Stimulated activated CD8-positive, alpha-beta memory T cell treated with anti-CD3 and anti-CD28 coated beads, Interleukin-2, amount 100 ng/mL, for 48 hours (primary cell): Measurements from ENCODE around the gene USP32.
"Not testable (repeated sequence)": the region's sequence is repeated elsewhere in the genome, so short reads cannot be mapped to it uniquely, and the experiment has no call there.

Source experiments
- DNase-seq, 2 donors: peaks; one replicate each; pipeline ENCODE4 v3.0.0-alpha.2; 2020; ENCODE audit warnings: low read depth in 2 of 2

USP32 gene

GRCh38 chr17:60330731-60331130, 61.2 kb downstream of the USP32 start:
- no peak for DNase-seq

DNA sequence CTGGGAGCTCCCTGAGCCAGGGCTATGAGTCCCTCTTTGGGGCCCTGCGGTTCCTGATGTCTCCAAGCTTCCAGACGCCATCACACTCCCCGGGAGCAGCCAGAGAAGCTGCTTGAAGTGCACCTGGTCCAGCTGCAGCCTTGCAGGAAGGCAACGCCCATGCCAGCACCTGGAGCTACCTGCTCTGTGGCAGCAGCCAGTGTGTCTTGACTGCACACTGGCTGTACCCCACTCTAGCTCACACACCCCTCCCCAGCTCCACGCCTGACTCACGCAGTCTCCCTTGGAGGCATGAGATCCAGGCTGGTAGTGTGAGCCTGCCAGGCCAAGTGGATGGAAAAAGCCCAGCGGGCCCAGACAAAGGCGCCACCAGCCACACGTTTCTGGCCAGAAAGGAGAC, 63.3 kb downstream of the USP32 start:
- no peak for DNase-seq

DNA sequence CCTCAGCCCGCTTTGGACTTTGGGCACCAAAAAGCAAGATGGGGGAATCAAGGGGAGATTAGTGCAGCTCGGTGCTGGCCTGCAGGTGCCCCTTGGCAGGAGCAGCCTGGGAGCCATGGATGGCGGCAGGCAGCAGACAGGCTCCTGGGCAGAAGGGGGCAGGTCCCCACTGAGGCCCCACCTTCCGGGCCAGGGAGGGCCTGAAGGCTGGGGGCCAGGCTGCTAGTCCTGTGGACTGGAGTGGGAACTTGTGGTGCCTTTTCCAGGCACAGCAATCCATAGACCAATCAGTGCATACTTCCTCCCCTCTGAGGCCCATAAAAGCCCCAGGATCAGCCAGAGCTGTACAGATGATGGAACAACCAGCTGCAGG, 64.0 kb downstream of the USP32 start:
- DNase-seq, result no peak

GRCh38 chr17:60327134-60327900, 64.6 kb downstream of the USP32 start:
- DNase-seq, result no peak

- no peak for DNase-seq
These were observed 65.2 kb downstream of the USP32 start for GRCh38 chr17:60326702-60327101.

DNA sequence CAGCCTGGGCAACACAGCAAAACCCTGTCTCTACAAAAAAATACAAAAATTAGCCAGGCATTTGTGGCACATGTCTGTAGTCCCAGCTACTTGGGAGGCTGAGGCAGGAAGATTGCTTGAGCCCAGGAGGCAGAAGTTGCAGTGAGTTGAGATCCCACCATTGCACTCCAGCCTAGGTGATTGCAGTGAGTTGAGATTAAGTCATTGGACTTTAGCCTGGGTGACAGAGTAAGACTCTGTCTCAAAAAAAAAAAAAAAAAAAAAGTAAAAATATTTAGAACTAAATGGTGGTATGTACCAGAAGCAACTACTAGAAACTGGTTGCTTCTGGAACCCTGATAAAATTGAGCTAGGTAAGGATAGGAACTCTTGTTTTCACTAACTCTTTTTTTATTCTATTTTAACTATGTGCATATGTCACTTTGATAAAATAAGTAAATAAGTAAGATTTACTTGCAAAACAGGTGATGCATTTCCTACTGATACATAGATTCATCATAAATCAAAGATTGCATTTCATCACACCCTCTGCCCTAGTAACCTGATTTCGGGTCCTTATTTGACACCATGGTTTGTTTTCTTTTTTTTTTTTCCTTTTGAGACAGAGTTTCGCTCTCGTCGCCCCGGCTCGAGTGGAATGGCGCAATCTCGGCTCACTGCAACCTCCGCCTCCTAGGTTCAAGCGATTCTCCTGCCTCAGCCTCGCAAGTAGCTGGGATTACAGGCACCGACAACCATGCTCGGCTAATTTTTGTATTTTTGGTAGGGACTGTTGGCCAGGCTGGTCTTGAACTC, 66.0 kb downstream of the USP32 start:
- DNase-seq, result no peak

- DNase-seq, result no peak
These were observed 68.2 kb downstream of the USP32 start for GRCh38 chr17:60323754-60324153.

- no peak for DNase-seq
These were observed 69.9 kb downstream of the USP32 start for GRCh38 chr17:60322056-60322387.

DNA sequence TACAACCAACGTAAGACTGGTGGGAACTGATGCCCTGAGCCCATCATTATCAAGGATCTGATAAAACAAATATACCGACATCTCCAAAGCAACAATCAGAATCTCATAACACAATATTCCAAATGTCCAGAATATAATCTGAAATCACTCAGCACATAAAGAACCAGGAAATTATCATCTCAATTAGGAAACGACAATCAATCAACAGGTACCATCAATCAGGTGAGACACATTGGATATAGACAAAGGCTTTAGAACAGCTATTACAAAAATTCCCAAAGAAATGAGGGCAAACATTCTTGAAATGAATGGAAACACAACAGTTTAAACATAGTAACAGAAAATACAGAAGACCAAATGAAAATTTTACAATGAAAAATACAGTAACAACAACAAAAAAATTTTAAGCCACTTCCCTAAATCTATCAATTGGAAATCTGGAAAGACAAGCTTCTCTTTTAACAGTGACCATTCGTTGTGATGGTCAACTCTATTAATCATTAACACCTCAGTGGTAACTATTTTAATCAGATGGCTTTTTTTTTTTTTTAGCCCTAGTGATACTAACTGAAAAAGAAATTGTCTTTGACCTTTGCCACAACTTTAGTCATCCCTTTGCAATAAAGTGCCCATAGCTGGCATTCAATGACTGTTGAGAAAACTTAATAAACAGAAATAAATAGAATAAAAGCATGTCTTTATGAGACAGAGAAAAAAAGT, 70.4 kb downstream of the USP32 start:
- no peak for DNase-seq

GRCh38 chr17:60318830-60319229, 73.1 kb downstream of the USP32 start:
- no peak for DNase-seq

DNA sequence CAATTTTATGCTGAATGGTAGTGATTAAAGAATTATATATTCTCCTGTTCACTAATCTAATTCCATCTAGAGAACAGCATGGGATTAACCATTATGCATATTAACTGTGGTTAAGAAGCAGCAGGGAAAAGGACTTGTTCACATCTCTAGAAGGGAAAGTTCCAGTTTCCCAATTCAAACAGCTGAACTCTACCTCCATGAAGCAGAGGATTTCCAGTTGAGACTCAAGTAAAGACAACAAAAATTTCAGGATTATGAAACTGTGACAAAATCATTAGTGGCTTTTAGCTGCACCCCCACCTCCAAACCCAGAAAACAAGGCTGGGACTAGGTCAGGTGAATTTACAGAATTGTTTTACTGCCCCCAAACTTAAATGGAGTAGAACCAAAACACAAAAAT, 73.6 kb downstream of the USP32 start:
- DNase-seq, result no peak

- DNase-seq, result no peak
These were observed 76.3 kb downstream of the USP32 start for GRCh38 chr17:60315650-60316049.

DNA sequence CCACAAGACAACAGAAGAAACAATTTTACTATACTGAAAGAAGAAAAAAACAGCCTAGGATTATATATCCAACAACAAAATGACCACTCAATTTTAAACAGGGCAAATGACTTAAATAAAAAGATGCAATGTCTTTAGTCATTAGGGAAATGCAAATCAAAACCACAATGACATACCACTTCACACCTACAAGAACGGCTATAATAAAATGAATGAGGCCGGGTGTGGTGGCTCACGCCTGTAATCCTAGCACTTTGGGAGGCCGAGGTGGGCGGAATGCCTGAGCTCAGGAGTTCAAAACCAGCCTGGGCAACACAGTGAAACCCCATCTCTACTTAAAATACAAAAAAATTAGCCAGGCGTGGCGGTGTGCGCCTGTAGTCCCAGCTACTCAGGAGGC, 77.0 kb downstream of the USP32 start:
- not testable (repeated sequence) for DNase-seq

DNA sequence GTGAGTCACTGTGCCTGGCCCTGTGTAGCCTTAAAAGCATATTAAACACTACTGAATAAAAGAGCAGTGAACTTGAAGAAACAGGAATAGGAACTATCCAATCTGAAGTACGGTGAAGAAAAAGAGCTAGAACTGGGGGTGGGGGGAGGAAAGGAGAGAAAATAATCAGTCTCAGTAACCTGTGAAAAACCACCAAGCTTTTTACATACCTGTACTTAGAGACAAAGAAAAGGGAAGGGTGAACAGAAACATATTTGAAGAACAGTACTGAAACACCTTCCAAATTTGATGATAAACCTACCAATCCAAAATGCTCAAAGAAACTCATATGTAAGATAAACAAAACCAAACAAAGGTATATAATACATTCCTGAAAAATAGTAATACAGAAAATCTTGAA, 77.5 kb downstream of the USP32 start:
- DNase-seq, result no peak

- no peak for DNase-seq
These were observed 80.0 kb downstream of the USP32 start for GRCh38 chr17:60311936-60312335.

DNA sequence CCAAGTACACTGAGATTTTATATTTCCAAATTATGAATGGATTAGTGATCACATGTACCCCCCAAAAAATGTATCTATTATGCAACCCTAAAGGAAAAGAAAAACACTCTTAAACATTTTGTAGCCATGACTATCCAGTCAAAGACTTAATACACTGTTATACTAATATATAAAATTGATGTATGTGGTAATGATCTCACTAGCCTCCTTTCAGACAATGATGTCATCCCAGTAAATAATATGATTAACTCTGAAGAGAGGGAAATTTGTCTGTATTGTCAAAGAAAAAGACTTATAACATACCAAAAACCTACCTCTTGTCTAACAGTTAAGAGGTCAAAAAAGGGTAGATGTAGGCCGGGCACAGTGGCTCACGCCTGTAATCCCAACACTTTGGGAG, 80.7 kb downstream of the USP32 start:
- DNase-seq, result no peak

- DNase-seq, result no peak
These were observed 86.8 kb downstream of the USP32 start for GRCh38 chr17:60305141-60305540.

- no peak for DNase-seq
These were observed 87.4 kb downstream of the USP32 start for GRCh38 chr17:60304502-60304901.

DNA sequence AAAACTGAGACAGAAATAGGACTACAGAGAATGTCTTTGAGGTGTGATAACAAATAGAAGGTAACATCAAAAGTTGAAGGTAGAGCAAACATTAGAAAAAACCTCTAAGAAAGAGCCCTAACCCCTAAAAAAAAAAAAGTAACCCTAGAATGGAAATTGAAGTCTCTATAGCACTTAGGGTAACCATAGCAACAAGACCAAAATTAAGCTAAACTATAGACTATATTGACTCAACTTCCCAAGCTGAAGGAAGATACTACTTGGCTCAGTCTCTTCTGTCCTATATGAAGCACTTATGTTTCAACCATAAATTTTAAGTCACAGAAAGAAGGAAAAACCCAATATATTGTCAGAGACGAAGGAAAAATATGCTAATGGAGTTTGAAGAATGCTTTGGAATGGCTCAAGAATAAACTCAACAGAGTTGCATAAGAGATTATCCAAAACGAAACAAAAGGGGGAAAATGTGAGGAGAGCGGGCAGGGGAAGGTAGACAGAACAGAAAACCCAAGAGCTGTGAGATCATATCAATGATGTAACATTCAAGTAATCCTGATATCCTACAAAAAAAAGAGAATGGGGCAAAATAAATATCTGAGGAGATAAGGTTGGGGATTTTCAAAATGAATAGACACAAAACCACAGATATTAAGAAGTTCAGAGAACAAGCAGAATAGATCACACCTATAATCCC, 88.4 kb downstream of the USP32 start:
- no peak for DNase-seq

DNA sequence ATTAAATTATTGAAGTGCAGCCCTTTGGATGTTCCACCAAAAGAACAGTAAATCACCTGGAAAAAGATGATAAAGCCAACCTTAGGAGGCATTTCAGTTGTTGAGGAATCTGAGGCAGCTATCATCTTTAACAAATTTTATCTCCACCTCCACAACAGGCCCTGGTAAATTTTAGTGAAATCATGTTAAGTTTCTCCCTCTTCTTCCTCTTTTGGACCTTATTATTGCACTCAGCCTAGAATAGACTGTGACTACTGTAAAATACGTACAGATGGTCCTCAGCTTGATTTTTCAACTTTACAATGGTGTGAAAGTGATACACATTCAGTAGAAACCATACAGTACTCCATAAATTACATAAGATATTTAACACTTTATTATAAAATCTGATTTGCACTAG, 90.3 kb downstream of the USP32 start:
- no peak for DNase-seq

DNA sequence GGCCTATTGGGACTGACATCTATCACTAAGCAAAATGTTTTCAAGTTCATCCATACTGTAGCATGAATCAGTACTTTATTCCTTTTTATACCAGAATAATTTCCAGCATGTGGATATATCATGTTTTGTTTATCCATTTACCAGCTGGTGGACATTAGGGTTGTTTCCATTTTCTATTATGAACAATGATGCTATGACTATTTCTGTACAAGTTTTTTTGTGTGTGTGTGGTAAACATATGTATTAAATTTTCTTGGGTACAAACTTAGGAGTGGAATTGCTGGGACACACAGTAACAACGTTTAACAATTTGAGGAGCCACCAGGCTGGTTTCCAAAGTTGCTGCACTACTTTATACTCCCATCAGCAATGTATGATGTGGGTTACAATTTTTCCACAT, 91.0 kb downstream of the USP32 start:
- no peak for DNase-seq

GRCh38 chr17:60300011-60300410, 91.9 kb downstream of the USP32 start:
- no peak for DNase-seq
